Fibroblast of lung (primary cell): ENCODE results near the gene OLFM3.

Source experiments
- EZH2 ChIP-seq: IDR thresholded peaks from 2 replicates; pipeline ENCODE4 v1.5.1; 2012; ENCODE audit warnings: low read length, control low read depth, mild to moderate bottlenecking; ENCODE audit errors: missing control alignments
- TF ChIP-seq, protein P1 (sequence below), 2 donors: IDR thresholded peaks in 1 of 2; conservative IDR thresholded peaks in 1 of 2; 1 replicate in 1 of 2; 2 replicates in 1 of 2; pipeline ENCODE4 v1.5.1; 2011 to 2012; ENCODE audit warnings: low read length in 2 of 2, control low read depth in 1 of 2, inconsistent platforms in 1 of 2, low read depth in 1 of 2, mild to moderate bottlenecking in 1 of 2

DNA sequence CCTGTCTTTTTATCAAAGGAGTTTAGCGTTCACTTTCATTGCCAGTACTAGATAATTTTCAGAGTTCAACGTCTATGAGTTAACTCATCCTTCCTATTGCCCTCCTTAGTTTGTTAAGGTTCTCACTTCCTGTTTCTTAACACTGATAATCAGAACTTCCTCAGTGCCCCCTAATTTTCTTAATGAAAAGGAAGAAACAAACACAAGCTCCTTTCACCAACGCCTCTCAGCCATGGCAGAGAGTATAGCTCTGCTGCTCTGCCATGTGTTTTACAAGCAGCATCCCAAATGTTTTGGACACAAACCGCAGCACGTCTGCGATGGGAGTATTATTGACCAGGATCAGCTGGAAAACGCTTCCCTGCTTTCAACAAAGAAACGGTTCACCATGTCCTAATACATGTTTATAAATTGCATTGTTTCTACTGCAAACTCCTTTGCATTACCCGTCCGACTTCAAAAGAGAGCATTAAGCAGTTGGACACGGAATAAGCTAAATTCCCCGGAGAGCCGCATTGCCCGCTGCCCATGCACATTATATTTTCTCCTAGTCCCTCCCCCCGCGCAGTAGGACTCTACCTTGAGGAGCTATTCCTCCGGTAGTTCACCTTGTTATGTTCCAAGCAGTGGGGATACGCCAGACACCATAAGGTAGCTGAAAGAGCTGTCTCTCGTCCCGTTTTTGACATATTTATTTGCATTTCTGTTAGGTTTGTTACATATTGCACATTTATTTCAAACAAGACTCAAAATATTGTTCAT, 561 bp downstream of the OLFM3 start:
- TF ChIP-seq, protein P1, sequence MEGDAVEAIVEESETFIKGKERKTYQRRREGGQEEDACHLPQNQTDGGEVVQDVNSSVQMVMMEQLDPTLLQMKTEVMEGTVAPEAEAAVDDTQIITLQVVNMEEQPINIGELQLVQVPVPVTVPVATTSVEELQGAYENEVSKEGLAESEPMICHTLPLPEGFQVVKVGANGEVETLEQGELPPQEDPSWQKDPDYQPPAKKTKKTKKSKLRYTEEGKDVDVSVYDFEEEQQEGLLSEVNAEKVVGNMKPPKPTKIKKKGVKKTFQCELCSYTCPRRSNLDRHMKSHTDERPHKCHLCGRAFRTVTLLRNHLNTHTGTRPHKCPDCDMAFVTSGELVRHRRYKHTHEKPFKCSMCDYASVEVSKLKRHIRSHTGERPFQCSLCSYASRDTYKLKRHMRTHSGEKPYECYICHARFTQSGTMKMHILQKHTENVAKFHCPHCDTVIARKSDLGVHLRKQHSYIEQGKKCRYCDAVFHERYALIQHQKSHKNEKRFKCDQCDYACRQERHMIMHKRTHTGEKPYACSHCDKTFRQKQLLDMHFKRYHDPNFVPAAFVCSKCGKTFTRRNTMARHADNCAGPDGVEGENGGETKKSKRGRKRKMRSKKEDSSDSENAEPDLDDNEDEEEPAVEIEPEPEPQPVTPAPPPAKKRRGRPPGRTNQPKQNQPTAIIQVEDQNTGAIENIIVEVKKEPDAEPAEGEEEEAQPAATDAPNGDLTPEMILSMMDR (conservative IDR thresholded peaks at IDR 0.05 in 1 of 2, IDR thresholded peaks at IDR 0.05 in 1 of 2; ENCODE audit: low read depth in 1 of 2, low read length in 2 of 2): no peak
- no peak for TF ChIP-seq EZH2
